ENCODE results near the gene LRRC1. TPM values are rescaled to one million over a fixed set of nuclear protein-coding genes. Genes with fewer than 3 reads are reported as not detected.

The LRRC1 gene
- total and polyA plus RNA-seq, 10 of the 15 experiments (the other 5 are each of a cell fraction or from before 2014, with no cell fraction given), result 0.35 to 9.3 (median 0.63) TPM

- no peak for DNase-seq (ENCODE audit: low read depth, low spot score)
- H3K4me3 ChIP-seq, result no peak overlapping the region
- H3K9ac ChIP-seq (ENCODE audit: control insufficient read depth, insufficient read depth, low read length), result no peak overlapping the region
- H4K20me1 ChIP-seq (ENCODE audit: control insufficient read depth, insufficient read depth), result no peaks in the 10 kb centered on the region
- no peaks in the 10 kb centered on the region for H3K4me1 ChIP-seq (ENCODE audit: control insufficient read depth, insufficient read depth, low read length)
- ChIA-PET POLR2A (no interaction called here), CTCF (no interaction called here), RAD21 (ENCODE audit: unreplicated experiment) (no interaction called here), SMC1A (ENCODE audit: uncharacterized antibody, unreplicated experiment) (no interaction called here)
- H3K27me3 ChIP-seq (replicated peaks in 1 of 2; ENCODE audit: control insufficient read depth in 2 of 2, insufficient read depth in 2 of 2, low read length in 1 of 2), result no peaks in the 10 kb centered on the region
- no peaks in the 10 kb centered on the region; a peak in 1 of 4 replicates for H3K36me3 ChIP-seq (ENCODE audit: control insufficient read depth in 2 of 2, insufficient read depth in 2 of 2, low read length in 1 of 2)
- no TSS peak for BruUV-seq (replicated peaks)
- WGBS (ENCODE audit: insufficient coverage, insufficient replicate concordance, low lambda C conversion rate, missing lambda C conversion rate), result 55% methylated on average over 4 of the region's 4 CpGs
- intact Hi-C loops (cut with micrococcal nuclease; ENCODE audit: unreplicated experiment) (loop anchor here (10.0 kb wide), 1 partner anchor 116 kb away; the partner anchor contains the start of gene LRRC1), in situ Hi-C loops (cut with MboI) (no loop called here)
- no peak for TF ChIP-seq RAD21 (IDR thresholded peaks at IDR 0.05; ENCODE audit: insufficient read depth, low read depth, low read length)
- TF ChIP-seq HDAC2 (IDR thresholded peaks at IDR 0.05), result no peak
- no peak for TF ChIP-seq FOXM1 (IDR thresholded peaks at IDR 0.05; ENCODE audit: low read depth, low read length)
- no peak for TF ChIP-seq E4F1 (IDR thresholded peaks at IDR 0.05; ENCODE audit: borderline replicate concordance, partially characterized antibody)
- TF ChIP-seq ZSCAN29 (IDR thresholded peaks at IDR 0.05), result no peak
- TF ChIP-seq ZBTB40 (IDR thresholded peaks at IDR 0.05; ENCODE audit: borderline replicate concordance), result no peak
- no peak for TF ChIP-seq NR2F1 (conservative IDR thresholded peaks at IDR 0.05)
- TF ChIP-seq USF2 (IDR thresholded peaks at IDR 0.05; ENCODE audit: borderline replicate concordance, low read depth, low read length), result no peak
- no peak for TF ChIP-seq BCLAF1 (IDR thresholded peaks at IDR 0.05)
- H2AFZ ChIP-seq (ENCODE audit: control insufficient read depth, low read depth, low read length), result no peak overlapping the region
- H3K4me2 ChIP-seq (ENCODE audit: control insufficient read depth, insufficient read depth), result no peak overlapping the region
- no peak overlapping the region for H3K27ac ChIP-seq (ENCODE audit: control insufficient read depth, insufficient read depth)
- H3K79me2 ChIP-seq (ENCODE audit: control insufficient read depth, insufficient read depth, low read length), result no peaks in the 10 kb centered on the region
- no peaks in the 10 kb centered on the region for H3K9me3 ChIP-seq (replicated peaks; ENCODE audit: control insufficient read depth, insufficient read depth, low read length)
- no peak for FAIRE-seq
- ATAC-seq, result no peak
Measured at GRCh38 chr6:53910834-53911233, 116.0 kb downstream of the LRRC1 start.

All from GM12878 (cell line).